GM12878 (cell line): ENCODE data around the gene RFPL2. TPM values are rescaled to one million over a fixed set of nuclear protein-coding genes. Genes with fewer than 3 reads are reported as not detected.

Source experiments
- ATAC-seq: fragments of 200-7000 bp; cut with Tn5 transposase; 3 replicates; pipeline ENCODE4 v1.9.1; 2020; ENCODE audit warnings: mild to moderate bottlenecking, moderate library complexity
- BruUV-seq: library from RNA; stranded (reverse); fragments of 400-500 nt; replicated peaks from 2 replicates; lab custom pipeline; 2021; lab: Mats Ljungman, UMichigan
- CTCF ChIA-PET: fragments of 300-600 bp; sonication (Branson Sonifier 250); formaldehyde crosslinking; extraction: SDS; loops from one replicate; lab custom pipeline; 2021; ENCODE audit warnings: inconsistent platforms; lab: Yijun Ruan, JAX
- POLR2A ChIA-PET: fragments of 350-600 bp; formaldehyde crosslinking; extraction: SDS; loops from one replicate; lab custom pipeline; 2021; ENCODE audit warnings: inconsistent platforms; lab: Charles Lee
- RAD21 ChIA-PET: fragments of 300-600 bp; sonication (Branson Sonifier 250); formaldehyde crosslinking; loops from one replicate; lab custom pipeline; 2023; ENCODE audit warnings: antibody characterized with exemption; ENCODE audit not compliant: unreplicated experiment; lab: Charles Lee
- SMC1A ChIA-PET: fragments of 300-600 bp; sonication (Branson Sonifier 250); formaldehyde crosslinking; loops from one replicate; lab custom pipeline; 2023; ENCODE audit not compliant: unreplicated experiment, uncharacterized antibody; lab: Charles Lee
- DNase-seq: peaks from one replicate; pipeline ENCODE4 v3.0.0-alpha.2; 2011; ENCODE audit warnings: low read depth, low spot score
- FAIRE-seq: peaks from 3 replicates; lab custom pipeline; 2011; peaks lifted over from hg19 to GRCh38; lab: Jason Lieb, UNC
- H2AFZ ChIP-seq: 2 replicates; pipeline ENCODE4 v1.6.0; 2011; ENCODE audit warnings: low read depth, low read length, control low read depth; ENCODE audit not compliant: control insufficient read depth
- H3K27ac ChIP-seq: 2 replicates; pipeline ENCODE4 v1.5.1; 2011; ENCODE audit warnings: control low read depth; ENCODE audit not compliant: control insufficient read depth, insufficient read depth
- H3K27me3 ChIP-seq, 2 experiments: replicated peaks in 1 of 2; 2 replicates each; pipeline versions ENCODE4 v1.6.0 to v1.6.1; 2011; ENCODE audit warnings: low read length in 1 of 2; ENCODE audit not compliant: control insufficient read depth in 2 of 2, insufficient read depth in 2 of 2
- H3K36me3 ChIP-seq, 2 experiments: 2 replicates each; pipeline ENCODE4 v1.5.1; 2011; ENCODE audit warnings: low read length in 1 of 2; ENCODE audit not compliant: control insufficient read depth in 2 of 2, insufficient read depth in 2 of 2
- H3K4me1 ChIP-seq: 2 replicates; pipeline ENCODE4 v1.6.1; 2011; ENCODE audit warnings: mild to moderate bottlenecking, low read length, moderate library complexity, mixed read lengths; ENCODE audit not compliant: control insufficient read depth, insufficient read depth
- H3K4me2 ChIP-seq: 2 replicates; pipeline ENCODE4 v1.6.0; 2011; ENCODE audit warnings: control low read depth; ENCODE audit not compliant: control insufficient read depth, insufficient read depth
- H3K4me3 ChIP-seq: fragments of 200-600 bp; sonication (generic); 2 replicates; pipeline ENCODE4 v1.5.1; 2016
- H3K79me2 ChIP-seq: 2 replicates; pipeline ENCODE4 v1.6.0; 2011; ENCODE audit warnings: low read length; ENCODE audit not compliant: control insufficient read depth, insufficient read depth
- H3K9ac ChIP-seq: 2 replicates; pipeline ENCODE4 v1.8.0; 2011; ENCODE audit warnings: low read length, control low read depth, mixed read lengths; ENCODE audit not compliant: control insufficient read depth, insufficient read depth
- H3K9me3 ChIP-seq: replicated peaks from 3 replicates; pipeline ENCODE4 v1.5.1; 2011; ENCODE audit warnings: mild to moderate bottlenecking, low read length; ENCODE audit not compliant: control insufficient read depth, insufficient read depth
- H4K20me1 ChIP-seq: 2 replicates; pipeline ENCODE4 v1.6.0; 2011; ENCODE audit not compliant: control insufficient read depth, insufficient read depth
- ASH2L ChIP-seq: fragments of 300-600, 200-600 bp; sonication (generic); IDR thresholded peaks from 2 replicates; pipeline ENCODE4 v1.6.1; 2017; ENCODE audit warnings: low read depth, mild to moderate bottlenecking, borderline replicate concordance
- CREB1 ChIP-seq: IDR thresholded peaks from 2 replicates; pipeline ENCODE4 v1.6.1; 2012; ENCODE audit warnings: low read depth, mild to moderate bottlenecking, inconsistent platforms
- E2F4 ChIP-seq: IDR thresholded peaks from 2 replicates; pipeline ENCODE4 v1.6.1; 2012; ENCODE audit warnings: low read depth, low read length, improper control_type of control experiment
- FOS ChIP-seq: IDR thresholded peaks from 3 replicates; pipeline ENCODE4 v1.6.1; 2011; ENCODE audit warnings: borderline replicate concordance; ENCODE audit not compliant: insufficient read length; ENCODE audit errors: extremely low read depth
- NFXL1 ChIP-seq: fragments of 450-650 bp; IDR thresholded peaks from 2 replicates; pipeline ENCODE4 v1.6.1; 2017; ENCODE audit warnings: antibody characterized with exemption, mild to moderate bottlenecking, borderline replicate concordance
- RELA ChIP-seq: fragments of 450-650 bp; IDR thresholded peaks from 2 replicates; pipeline ENCODE4 v1.8.0; 2014; ENCODE audit warnings: borderline replicate concordance; ENCODE audit not compliant: partially characterized antibody
- SMAD5 ChIP-seq: IDR thresholded peaks from 2 replicates; pipeline ENCODE4 v1.6.1; 2016; ENCODE audit warnings: antibody characterized with exemption, low read depth
- SMARCA5 ChIP-seq: fragments of 450-650 bp; IDR thresholded peaks from 2 replicates; pipeline ENCODE4 v1.6.1; 2017; ENCODE audit warnings: mild to moderate bottlenecking
- STAT1 ChIP-seq: fragments of 450-650 bp; conservative IDR thresholded peaks from 2 replicates; pipeline ENCODE4 v1.6.1; 2014; ENCODE audit warnings: antibody characterized with exemption, mild to moderate bottlenecking
- TBL1XR1 ChIP-seq: IDR thresholded peaks from 2 replicates; pipeline ENCODE4 v1.6.1; 2012; ENCODE audit warnings: low read depth, low read length, improper control_type of control experiment
- WGBS: methylation state at CpG from one replicate; pipeline ENCODE4 v1.1.6; 2016; ENCODE audit warnings: low lambda C conversion rate; ENCODE audit not compliant: insufficient replicate concordance, insufficient coverage; ENCODE audit errors: missing lambda C conversion rate; 5-methylcytosine and 5-hydroxymethylcytosine counted together
- in situ Hi-C: fragments of 300-500 bp; cut with MboI; formaldehyde crosslinking; loops from 9 replicates; pipeline ENCODE4 v1.14.3; 2018; ENCODE audit warnings: mixed read lengths
- intact Hi-C: fragments of 100-400 bp; cut with micrococcal nuclease; formaldehyde crosslinking; loops from one replicate; pipeline ENCODE4 v1.14.2; 2022; ENCODE audit not compliant: unreplicated experiment
- polyA plus RNA-seq, 11 experiments: library from polyadenylated mRNA; depleted of rRNA in 4 of 11; unstranded in 6 of 11; stranded (reverse) in 5 of 11; fragments of >200 nt; fragmentation: Nextera tagmentation in 4 of 11; fragmentation: Illumina TruSeq in 1 of 11; extraction: Ambion mirVana in 4 of 11; extraction: Trizol in 1 of 11; gene quantifications; 1 replicate in 1 of 11; 2 replicates in 10 of 11; pipeline versions ENCODE4 v1.2.1 to v1.2.3, GENCODE V29; 2011 to 2016; ENCODE audit warnings: inconsistent platforms in 2 of 11, missing spikeins in 2 of 11, low read depth in 1 of 11
- total RNA-seq, 4 experiments: library from RNA; depleted of rRNA in 3 of 4; stranded (reverse); fragments of >200 nt in 3 of 4; fragmentation: Illumina TruSeq in 1 of 4; extraction: Trizol in 1 of 4; gene quantifications; 2 replicates each; pipeline versions ENCODE4 v1.2.1 to v1.2.3, GENCODE V29; 2013 to 2021
- TF ChIP-seq, protein P1 (sequence below): fragments of 450-650 bp; formaldehyde crosslinking; IDR thresholded peaks from 2 replicates; pipeline ENCODE4 v1.4.0; 2022; ENCODE audit warnings: mild to moderate bottlenecking, moderate library complexity
- TF ChIP-seq, protein P2 (sequence below): fragments of 150-350 bp; IDR thresholded peaks from 2 replicates; pipeline ENCODE4 v1.6.1; 2016; ENCODE audit warnings: low read depth, low read length

Gene RFPL2
- total and polyA plus RNA-seq, 10 of the 15 experiments (the other 5 are each of a cell fraction or from before 2014, with no cell fraction given), result not detected

DNA sequence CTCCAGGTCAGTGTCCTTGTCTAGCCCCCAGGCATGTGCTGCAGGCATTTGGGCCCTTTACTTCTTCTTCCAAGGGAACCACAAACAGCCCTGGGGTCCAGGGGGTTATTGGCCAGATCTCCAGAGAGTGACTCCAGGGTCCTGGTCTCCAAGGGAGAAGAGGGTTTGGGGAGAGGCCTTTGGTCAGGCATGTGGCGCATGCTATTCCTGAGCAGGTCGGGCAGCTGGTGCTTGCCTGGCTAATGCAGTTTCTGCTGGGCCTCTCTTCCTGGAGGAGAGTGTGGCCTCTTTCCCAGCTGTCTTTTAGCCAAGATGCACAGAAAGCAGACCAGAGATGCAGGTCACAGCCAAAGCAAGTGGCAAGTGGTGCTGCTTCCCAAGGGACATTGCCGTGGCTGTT lies 3.8 kb upstream of the RFPL2 start (continued):
- TF ChIP-seq ASH2L, result no peak
- TF ChIP-seq SMARCA5, result no peak
- TF ChIP-seq, protein P1, sequence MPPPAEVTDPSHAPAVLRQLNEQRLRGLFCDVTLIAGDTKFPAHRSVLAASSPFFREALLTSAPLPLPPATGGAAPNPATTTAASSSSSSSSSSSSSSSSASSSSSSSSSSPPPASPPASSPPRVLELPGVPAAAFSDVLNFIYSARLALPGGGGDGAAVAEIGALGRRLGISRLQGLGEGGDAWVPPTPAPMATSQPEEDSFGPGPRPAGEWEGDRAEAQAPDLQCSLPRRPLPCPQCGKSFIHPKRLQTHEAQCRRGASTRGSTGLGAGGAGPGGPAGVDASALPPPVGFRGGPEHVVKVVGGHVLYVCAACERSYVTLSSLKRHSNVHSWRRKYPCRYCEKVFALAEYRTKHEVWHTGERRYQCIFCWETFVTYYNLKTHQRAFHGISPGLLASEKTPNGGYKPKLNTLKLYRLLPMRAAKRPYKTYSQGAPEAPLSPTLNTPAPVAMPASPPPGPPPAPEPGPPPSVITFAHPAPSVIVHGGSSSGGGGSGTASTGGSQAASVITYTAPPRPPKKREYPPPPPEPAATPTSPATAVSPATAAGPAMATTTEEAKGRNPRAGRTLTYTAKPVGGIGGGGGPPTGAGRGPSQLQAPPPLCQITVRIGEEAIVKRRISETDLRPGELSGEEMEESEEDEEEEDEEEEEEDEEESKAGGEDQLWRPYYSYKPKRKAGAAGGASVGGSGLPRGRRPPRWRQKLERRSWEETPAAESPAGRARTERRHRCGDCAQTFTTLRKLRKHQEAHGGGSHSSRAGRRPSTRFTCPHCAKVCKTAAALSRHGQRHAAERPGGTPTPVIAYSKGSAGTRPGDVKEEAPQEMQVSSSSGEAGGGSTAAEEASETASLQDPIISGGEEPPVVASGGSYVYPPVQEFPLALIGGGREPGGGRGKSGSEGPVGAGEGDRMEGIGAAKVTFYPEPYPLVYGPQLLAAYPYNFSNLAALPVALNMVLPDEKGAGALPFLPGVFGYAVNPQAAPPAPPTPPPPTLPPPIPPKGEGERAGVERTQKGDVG (CRISPR knock-in tag), result no peak
- TF ChIP-seq STAT1, result no peak

GRCh38 chr22:32207971-32208480 lies 3.2 kb upstream of the RFPL2 start:
- no peaks in the 10 kb centered on the region for H4K20me1 ChIP-seq
- no peak overlapping the region for H2AFZ ChIP-seq
- intact Hi-C loops (loop anchor here (5.0 to 10.0 kb wide), 2 partner anchors 103 to 231 kb away; no protein-coding TSS in a partner anchor), in situ Hi-C loops (no loop called here)
- WGBS, result 0% methylated on average over 4 of the region's 4 CpGs
- H3K9ac ChIP-seq, result no peak overlapping the region
- H3K27ac ChIP-seq, result no peak overlapping the region
- RAD21 ChIA-PET, result no interaction called here
- no peaks in the 10 kb centered on the region for H3K36me3 ChIP-seq
- POLR2A ChIA-PET, result no interaction called here
- no peak overlapping the region for H3K4me2 ChIP-seq
- BruUV-seq, result no TSS peak
- H3K9me3 ChIP-seq, result no peaks in the 10 kb centered on the region
- no peak overlapping the region for H3K4me3 ChIP-seq
- H3K27me3 ChIP-seq, result peaks cover 0 to 3% of the 10 kb centered on the region in 2 experiments; a peak in 2 of 4 replicates
- FAIRE-seq (no peak), ATAC-seq (no peak), DNase-seq (no peak)
- CTCF ChIA-PET, result no interaction called here
- no peaks in the 10 kb centered on the region for H3K79me2 ChIP-seq
- SMC1A ChIA-PET, result no interaction called here
- no peaks in the 10 kb centered on the region for H3K4me1 ChIP-seq
- TF ChIP-seq NFXL1 (no peak), RELA (no peak), FOS (no peak), E2F4 (no peak), CREB1 (no peak), SMAD5 (no peak), TBL1XR1 (no peak)
- TF ChIP-seq, protein P2, sequence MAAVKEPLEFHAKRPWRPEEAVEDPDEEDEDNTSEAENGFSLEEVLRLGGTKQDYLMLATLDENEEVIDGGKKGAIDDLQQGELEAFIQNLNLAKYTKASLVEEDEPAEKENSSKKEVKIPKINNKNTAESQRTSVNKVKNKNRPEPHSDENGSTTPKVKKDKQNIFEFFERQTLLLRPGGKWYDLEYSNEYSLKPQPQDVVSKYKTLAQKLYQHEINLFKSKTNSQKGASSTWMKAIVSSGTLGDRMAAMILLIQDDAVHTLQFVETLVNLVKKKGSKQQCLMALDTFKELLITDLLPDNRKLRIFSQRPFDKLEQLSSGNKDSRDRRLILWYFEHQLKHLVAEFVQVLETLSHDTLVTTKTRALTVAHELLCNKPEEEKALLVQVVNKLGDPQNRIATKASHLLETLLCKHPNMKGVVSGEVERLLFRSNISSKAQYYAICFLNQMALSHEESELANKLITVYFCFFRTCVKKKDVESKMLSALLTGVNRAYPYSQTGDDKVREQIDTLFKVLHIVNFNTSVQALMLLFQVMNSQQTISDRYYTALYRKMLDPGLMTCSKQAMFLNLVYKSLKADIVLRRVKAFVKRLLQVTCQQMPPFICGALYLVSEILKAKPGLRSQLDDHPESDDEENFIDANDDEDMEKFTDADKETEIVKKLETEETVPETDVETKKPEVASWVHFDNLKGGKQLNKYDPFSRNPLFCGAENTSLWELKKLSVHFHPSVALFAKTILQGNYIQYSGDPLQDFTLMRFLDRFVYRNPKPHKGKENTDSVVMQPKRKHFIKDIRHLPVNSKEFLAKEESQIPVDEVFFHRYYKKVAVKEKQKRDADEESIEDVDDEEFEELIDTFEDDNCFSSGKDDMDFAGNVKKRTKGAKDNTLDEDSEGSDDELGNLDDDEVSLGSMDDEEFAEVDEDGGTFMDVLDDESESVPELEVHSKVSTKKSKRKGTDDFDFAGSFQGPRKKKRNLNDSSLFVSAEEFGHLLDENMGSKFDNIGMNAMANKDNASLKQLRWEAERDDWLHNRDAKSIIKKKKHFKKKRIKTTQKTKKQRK, result no peak
- TF ChIP-seq, protein P1 (CRISPR knock-in tag), result no peak
